Measurements from ENCODE around the gene LDLRAD3.

- TF ChIP-seq, protein P1, sequence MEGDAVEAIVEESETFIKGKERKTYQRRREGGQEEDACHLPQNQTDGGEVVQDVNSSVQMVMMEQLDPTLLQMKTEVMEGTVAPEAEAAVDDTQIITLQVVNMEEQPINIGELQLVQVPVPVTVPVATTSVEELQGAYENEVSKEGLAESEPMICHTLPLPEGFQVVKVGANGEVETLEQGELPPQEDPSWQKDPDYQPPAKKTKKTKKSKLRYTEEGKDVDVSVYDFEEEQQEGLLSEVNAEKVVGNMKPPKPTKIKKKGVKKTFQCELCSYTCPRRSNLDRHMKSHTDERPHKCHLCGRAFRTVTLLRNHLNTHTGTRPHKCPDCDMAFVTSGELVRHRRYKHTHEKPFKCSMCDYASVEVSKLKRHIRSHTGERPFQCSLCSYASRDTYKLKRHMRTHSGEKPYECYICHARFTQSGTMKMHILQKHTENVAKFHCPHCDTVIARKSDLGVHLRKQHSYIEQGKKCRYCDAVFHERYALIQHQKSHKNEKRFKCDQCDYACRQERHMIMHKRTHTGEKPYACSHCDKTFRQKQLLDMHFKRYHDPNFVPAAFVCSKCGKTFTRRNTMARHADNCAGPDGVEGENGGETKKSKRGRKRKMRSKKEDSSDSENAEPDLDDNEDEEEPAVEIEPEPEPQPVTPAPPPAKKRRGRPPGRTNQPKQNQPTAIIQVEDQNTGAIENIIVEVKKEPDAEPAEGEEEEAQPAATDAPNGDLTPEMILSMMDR (IDR thresholded peaks at IDR 0.05) = no peak
- no peak for TF ChIP-seq POLR2A (IDR thresholded peaks at IDR 0.05)
Observed at GRCh38 chr11:36074941-36075431, 131.1 kb downstream of the LDLRAD3 start.
